Measurements from ENCODE around the gene ADAM15. TPM values are rescaled to one million over a fixed set of nuclear protein-coding genes. Genes with fewer than 3 reads are reported as not detected.

Gene ADAM15
- total and polyA plus RNA-seq, 4 donors, result 49.5 to 233 (median 160) TPM

DNA sequence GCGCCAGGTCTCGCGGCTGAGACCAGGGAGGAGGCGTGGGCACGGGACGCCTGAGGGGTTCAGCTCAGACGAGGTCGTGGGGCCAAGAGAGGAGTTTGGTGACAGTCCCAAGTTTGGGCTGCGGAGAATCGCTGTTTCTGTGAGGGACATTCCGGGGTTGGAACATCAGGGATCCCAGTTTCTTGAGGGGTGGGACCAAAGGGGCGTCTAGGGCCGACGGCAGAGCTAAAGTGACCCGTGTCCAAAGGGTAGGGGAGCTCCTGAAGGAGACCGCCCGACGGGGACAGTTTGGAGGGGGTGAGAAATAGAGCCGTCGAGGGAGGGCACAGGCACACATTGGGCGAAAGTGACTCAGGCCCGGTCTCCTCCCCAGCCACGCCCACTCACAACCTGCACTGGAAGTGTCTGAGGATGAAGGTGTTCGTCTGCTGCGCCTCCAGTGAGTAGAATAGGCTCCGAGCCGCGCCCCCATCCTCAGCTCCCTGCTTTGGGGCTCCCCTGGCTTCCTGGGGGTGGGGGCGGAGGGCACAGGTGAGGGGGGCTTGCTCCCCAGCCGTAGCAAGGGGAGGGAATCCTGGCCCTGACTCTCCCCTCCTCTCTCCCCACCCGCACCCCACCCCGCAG, 34.5 kb downstream of the ADAM15 start:
- peak overlapping the region; percentile 5 for H3K4me3 ChIP-seq
- WGBS, 2 donors, result 0 to 2% methylated on average over 29 to 32 of the region's 32 CpGs
- H3K9me3 ChIP-seq (ENCODE audit: control insufficient read depth in 4 of 4, insufficient read depth in 3 of 4, low read length in 3 of 4), result no peaks in the 10 kb centered on the region
- ATAC-seq (ENCODE audit: insufficient read depth, low FRiP score) (peak; percentile 22), DNase-seq (peak in 2 of 3 donors; percentile 46 to 48)
- H3K4me1 ChIP-seq (ENCODE audit: control insufficient read depth in 5 of 5, insufficient read depth in 5 of 5, low read length in 5 of 5), result peaks cover 0 to 44% (median 16%) of the 10 kb centered on the region in 5 donors
- H3K27me3 ChIP-seq (ENCODE audit: control insufficient read depth in 3 of 3, insufficient read depth in 3 of 3, low read length in 2 of 3), result peaks cover 0 to 31% (median 28%) of the 10 kb centered on the region in 3 donors
- peak overlapping the region; percentile 21 to 47 for H3K9ac ChIP-seq (ENCODE audit: insufficient read depth in 1 of 2, low read length in 2 of 2)
- H3K36me3 ChIP-seq (ENCODE audit: control insufficient read depth in 4 of 4, insufficient read depth in 4 of 4, low read length in 4 of 4), result no peaks in the 10 kb centered on the region
- H3K27ac ChIP-seq (ENCODE audit: low read depth in 1 of 2, low read length in 1 of 2), result peak overlapping the region; percentile 80 to 92
- TF ChIP-seq CTCF (IDR thresholded peaks at IDR 0.05; ENCODE audit: control extremely low read depth, extremely low read depth), result no peak

GRCh38 chr1:155086128-155086741, 35.1 kb downstream of the ADAM15 start:
- Histone ChIP-seq H3K4me3 (no peak overlapping the region), H3K9ac (ENCODE audit: insufficient read depth in 1 of 2, low read length in 2 of 2) (no peak overlapping the region), H3K27ac (ENCODE audit: low read depth in 1 of 2, low read length in 1 of 2) (no peak overlapping the region), H3K36me3 (ENCODE audit: control insufficient read depth in 4 of 4, insufficient read depth in 4 of 4, low read length in 4 of 4) (no peaks in the 10 kb centered on the region), H3K4me1 (ENCODE audit: control insufficient read depth in 5 of 5, insufficient read depth in 5 of 5, low read length in 5 of 5) (peaks cover 0 to 38% (median 16%) of the 10 kb centered on the region in 5 donors), H3K9me3 (ENCODE audit: control insufficient read depth in 4 of 4, insufficient read depth in 3 of 4, low read length in 3 of 4) (no peaks in the 10 kb centered on the region), H3K27me3 (ENCODE audit: control insufficient read depth in 3 of 3, insufficient read depth in 3 of 3, low read length in 2 of 3) (peaks cover 0 to 26% (median 23%) of the 10 kb centered on the region in 3 donors)
- peak; percentile 83 for TF ChIP-seq CTCF (IDR thresholded peaks at IDR 0.05; ENCODE audit: control extremely low read depth, extremely low read depth)
- DNase-seq (peak; percentile 58 to 78 (median 64)), ATAC-seq (ENCODE audit: insufficient read depth, low FRiP score) (peak; percentile 42)
- WGBS, 2 donors, result 14% methylated on average over 23 to 24 of the region's 24 CpGs

GRCh38 chr1:155086856-155087535, 35.9 kb downstream of the ADAM15 start:
- no peak for TF ChIP-seq CTCF (IDR thresholded peaks at IDR 0.05; ENCODE audit: control extremely low read depth, extremely low read depth)
- Histone ChIP-seq H3K27ac (ENCODE audit: low read depth in 1 of 2, low read length in 1 of 2) (no peak overlapping the region), H3K36me3 (ENCODE audit: control insufficient read depth in 4 of 4, insufficient read depth in 4 of 4, low read length in 4 of 4) (no peaks in the 10 kb centered on the region), H3K9me3 (ENCODE audit: control insufficient read depth in 4 of 4, insufficient read depth in 3 of 4, low read length in 3 of 4) (no peaks in the 10 kb centered on the region), H3K4me1 (ENCODE audit: control insufficient read depth in 5 of 5, insufficient read depth in 5 of 5, low read length in 5 of 5) (peaks cover 0 to 36% (median 14%) of the 10 kb centered on the region in 5 donors), H3K4me3 (no peak overlapping the region), H3K27me3 (ENCODE audit: control insufficient read depth in 3 of 3, insufficient read depth in 3 of 3, low read length in 2 of 3) (peaks cover 0 to 22% (median 18%) of the 10 kb centered on the region in 3 donors), H3K9ac (ENCODE audit: insufficient read depth in 1 of 2, low read length in 2 of 2) (no peak overlapping the region)
- 66% methylated on average over 8 of the region's 8 CpGs for WGBS, 2 donors
- no peak for DNase-seq
- no peak for ATAC-seq (ENCODE audit: insufficient read depth, low FRiP score)

Measured in lung (tissue), 12 donors.